ENCODE measurements around the gene CMC2.

CMC2 gene

GRCh38 chr16:80931801-80932707, 74.6 kb downstream of the CMC2 start:
- peak; percentile 74 for DNase-seq (ENCODE audit: low read depth)

- peak; percentile 76 for DNase-seq (ENCODE audit: low read depth)
Observed at GRCh38 chr16:80924372-80924978, 82.2 kb downstream of the CMC2 start.

GRCh38 chr16:80923356-80923755, 83.3 kb downstream of the CMC2 start:
- DNase-seq (ENCODE audit: low read depth): no peak
